Loucy (cell line): ENCODE data around the gene DYRK2.

Experiments
- CTCF ChIP-seq: fragments of 200-600 bp; sonication (generic); conservative IDR thresholded peaks from 2 replicates; pipeline ENCODE4 v1.5.1; 2014; ENCODE audit warnings: mild to moderate bottlenecking, antibody characterized with exemption, low read length
- EZH2phosphoT487 ChIP-seq: fragments of 200-600 bp; IDR thresholded peaks from 2 replicates; pipeline ENCODE4 v1.6.1; 2018; ENCODE audit warnings: antibody characterized with exemption, mild to moderate bottlenecking, moderate library complexity, borderline replicate concordance

GRCh38 chr12:67656251-67656650, 7.7 kb downstream of the DYRK2 start:
- no peak for TF ChIP-seq CTCF
- no peak for TF ChIP-seq EZH2phosphoT487
